Subcutaneous adipose tissue (tissue), 4 donors: ENCODE results near the gene CDH15. TPM values are rescaled to one million over a fixed set of nuclear protein-coding genes. Genes with fewer than 3 reads are reported as not detected.

Experiments used
- total RNA-seq, 4 donors: library from RNA; depleted of rRNA; stranded (reverse); fragments of >200 nt; gene quantifications; one replicate each; pipeline ENCODE4 v1.1.0, GENCODE V29; 2016
- TF ChIP-seq, protein P1 (sequence below): fragments of 450-650 bp; IDR thresholded peaks from one replicate; pipeline ENCODE4 v1.5.1; 2016; ENCODE audit warnings: low read depth, mild to moderate bottlenecking, control low read depth, antibody characterized with exemption, moderate library complexity

CDH15 gene
- total RNA-seq, 4 donors from 2014 or later, result not detected

GRCh38 chr16:89230255-89230654 lies 58.7 kb downstream of the CDH15 start:
- TF ChIP-seq, protein P1, sequence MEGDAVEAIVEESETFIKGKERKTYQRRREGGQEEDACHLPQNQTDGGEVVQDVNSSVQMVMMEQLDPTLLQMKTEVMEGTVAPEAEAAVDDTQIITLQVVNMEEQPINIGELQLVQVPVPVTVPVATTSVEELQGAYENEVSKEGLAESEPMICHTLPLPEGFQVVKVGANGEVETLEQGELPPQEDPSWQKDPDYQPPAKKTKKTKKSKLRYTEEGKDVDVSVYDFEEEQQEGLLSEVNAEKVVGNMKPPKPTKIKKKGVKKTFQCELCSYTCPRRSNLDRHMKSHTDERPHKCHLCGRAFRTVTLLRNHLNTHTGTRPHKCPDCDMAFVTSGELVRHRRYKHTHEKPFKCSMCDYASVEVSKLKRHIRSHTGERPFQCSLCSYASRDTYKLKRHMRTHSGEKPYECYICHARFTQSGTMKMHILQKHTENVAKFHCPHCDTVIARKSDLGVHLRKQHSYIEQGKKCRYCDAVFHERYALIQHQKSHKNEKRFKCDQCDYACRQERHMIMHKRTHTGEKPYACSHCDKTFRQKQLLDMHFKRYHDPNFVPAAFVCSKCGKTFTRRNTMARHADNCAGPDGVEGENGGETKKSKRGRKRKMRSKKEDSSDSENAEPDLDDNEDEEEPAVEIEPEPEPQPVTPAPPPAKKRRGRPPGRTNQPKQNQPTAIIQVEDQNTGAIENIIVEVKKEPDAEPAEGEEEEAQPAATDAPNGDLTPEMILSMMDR, result no peak

GRCh38 chr16:89232107-89232506 lies 60.6 kb downstream of the CDH15 start:
- TF ChIP-seq, protein P1, result no peak

- TF ChIP-seq, protein P1, result no peak
Observed at GRCh38 chr16:89233678-89234490, 62.3 kb downstream of the CDH15 start.

- TF ChIP-seq, protein P1, result no peak
Observed at GRCh38 chr16:89237733-89238132, 66.2 kb downstream of the CDH15 start.

DNA sequence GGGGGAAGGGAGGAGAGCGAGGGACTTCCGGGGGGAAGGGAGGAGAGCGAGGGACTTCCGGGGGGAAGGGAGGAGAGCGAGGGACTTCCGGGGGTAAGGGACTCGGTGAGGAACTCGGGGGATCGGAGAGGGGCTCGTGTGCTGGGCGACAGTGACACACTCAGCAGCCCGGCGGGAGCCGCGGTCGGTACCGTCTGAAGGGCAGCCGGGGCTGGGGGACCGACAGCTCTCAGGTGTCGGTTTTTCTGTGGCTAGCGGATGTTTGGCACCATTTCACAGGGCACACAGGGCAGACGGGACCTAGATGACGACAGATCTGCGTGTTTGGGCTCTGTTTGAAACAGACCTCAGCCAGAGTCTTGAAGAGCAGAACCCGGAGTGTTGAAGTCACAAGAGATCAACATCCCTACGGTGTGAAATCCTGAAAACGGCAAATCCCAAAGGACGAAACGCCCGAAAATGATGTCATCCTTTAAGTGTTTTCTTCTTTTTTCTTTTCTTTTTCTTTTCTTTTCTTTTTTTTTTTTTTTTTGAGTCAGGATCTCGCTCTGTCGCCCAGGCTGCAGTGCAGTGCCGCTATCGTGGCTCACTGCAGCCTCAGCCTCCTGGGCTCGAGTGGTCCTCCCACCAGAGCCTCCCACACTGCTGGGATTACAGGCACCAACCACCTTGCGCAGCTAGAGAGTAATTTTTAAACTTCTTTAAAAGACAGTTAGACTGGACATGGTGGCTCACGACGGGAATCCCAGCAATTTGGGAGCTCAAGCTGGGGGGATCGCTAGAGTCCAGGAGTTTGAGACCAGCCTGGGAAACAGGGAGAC lies 69.8 kb downstream of the CDH15 start:
- TF ChIP-seq, protein P1, result no peak

- TF ChIP-seq, protein P1, result no peak
Observed at GRCh38 chr16:89242795-89243200, 71.2 kb downstream of the CDH15 start.

- TF ChIP-seq, protein P1, result no peak
Observed at GRCh38 chr16:89243664-89244063, 72.1 kb downstream of the CDH15 start.
